C4-2B (cell line): ENCODE measurements around the gene CACNA1G.

Source experiments
- CTCF ChIP-seq: fragments of 450-650 bp; conservative IDR thresholded peaks from 2 replicates; pipeline ENCODE4 v1.5.1; 2017; ENCODE audit warnings: mild to moderate bottlenecking
- ZFX ChIP-seq: fragments of 450-650 bp; IDR thresholded peaks from 2 replicates; pipeline ENCODE4 v1.6.1; 2017

GRCh38 chr17:50547736-50548083 lies 12.8 kb upstream of the CACNA1G start:
- TF ChIP-seq CTCF (no peak), ZFX (no peak)
